Adipocyte (in vitro differentiated cells): ENCODE results near the gene CEMIP.

Experiments used
- DNase-seq: peaks from one replicate; pipeline ENCODE4 v3.0.0-alpha.2; 2015; ENCODE audit warnings: low read depth
- H3K27me3 ChIP-seq: replicated peaks from 2 replicates; pipeline ENCODE4 v1.7.0; 2013; ENCODE audit warnings: mild to moderate bottlenecking, low read length, moderate library complexity; ENCODE audit not compliant: control insufficient read depth, insufficient read depth
- H3K36me3 ChIP-seq: 2 replicates; pipeline ENCODE4 v1.7.0; 2013; ENCODE audit warnings: low read length, mild to moderate bottlenecking, moderate library complexity; ENCODE audit not compliant: control insufficient read depth, insufficient read depth, severe bottlenecking
- H3K4me1 ChIP-seq: 2 replicates; pipeline ENCODE4 v1.7.0; 2013; ENCODE audit warnings: mild to moderate bottlenecking, low read length, moderate library complexity; ENCODE audit not compliant: control insufficient read depth, insufficient read depth
- H3K4me3 ChIP-seq: 2 replicates; pipeline ENCODE4 v1.7.0; 2013; ENCODE audit warnings: mild to moderate bottlenecking, low read length, moderate library complexity
- H3K9ac ChIP-seq: 2 replicates; pipeline ENCODE4 v1.7.0; 2013; ENCODE audit warnings: mild to moderate bottlenecking, low read length, moderate library complexity
- H3K9me3 ChIP-seq: 2 replicates; pipeline ENCODE4 v1.7.0; 2013; ENCODE audit warnings: mild to moderate bottlenecking, low read length, moderate library complexity; ENCODE audit not compliant: control insufficient read depth

CEMIP gene

GRCh38 chr15:80988148-80988796, 209.1 kb downstream of the CEMIP start:
- H3K4me1 ChIP-seq = peaks cover 50% of the 10 kb centered on the region
- H3K4me3 ChIP-seq = peak overlapping the region; percentile 99
- H3K27me3 ChIP-seq = no peaks in the 10 kb centered on the region
- no peaks in the 10 kb centered on the region for H3K9me3 ChIP-seq
- DNase-seq = no peak
- peak overlapping the region; percentile 93 for H3K9ac ChIP-seq
- H3K36me3 ChIP-seq = no peaks in the 10 kb centered on the region

- Histone ChIP-seq H3K9me3 (no peaks in the 10 kb centered on the region), H3K4me1 (peaks cover 50% of the 10 kb centered on the region), H3K9ac (peak overlapping the region; percentile 93), H3K27me3 (no peaks in the 10 kb centered on the region), H3K36me3 (no peaks in the 10 kb centered on the region), H3K4me3 (peak overlapping the region; percentile 99)
- no peak for DNase-seq
Observed at GRCh38 chr15:80989081-80989517, 209.9 kb downstream of the CEMIP start.

- Histone ChIP-seq H3K36me3 (no peaks in the 10 kb centered on the region), H3K9ac (peak within 1 kb of the TSS; percentile 93), H3K4me3 (peak within 1 kb of the TSS; percentile 99), H3K4me1 (peaks cover 50% of the 10 kb centered on the region), H3K9me3 (no peaks in the 10 kb centered on the region), H3K27me3 (no peaks in the 10 kb centered on the region)
- peak; percentile 99 for DNase-seq
Observed at GRCh38 chr15:80989518-80990478, 210.6 kb downstream of the CEMIP start, which contains the start of gene MESD. Gene MESD, minus strand, starts transcription at chr15:80989819. Its CDS starts 28 bp downstream, at chr15:80989791.

GRCh38 chr15:80990955-80991354, 211.8 kb downstream of the CEMIP start:
- peak overlapping the region; percentile 89 for H3K9ac ChIP-seq
- peak overlapping the region; percentile 99 for H3K4me3 ChIP-seq
- DNase-seq = no peak
- H3K4me1 ChIP-seq = peaks cover 40% of the 10 kb centered on the region
- H3K9me3 ChIP-seq = no peaks in the 10 kb centered on the region
- H3K27me3 ChIP-seq = no peaks in the 10 kb centered on the region
- H3K36me3 ChIP-seq = no peaks in the 10 kb centered on the region

GRCh38 chr15:80991421-80991820, 212.3 kb downstream of the CEMIP start:
- Histone ChIP-seq H3K27me3 (no peaks in the 10 kb centered on the region), H3K4me1 (peaks cover 39% of the 10 kb centered on the region), H3K36me3 (no peaks in the 10 kb centered on the region), H3K4me3 (peak overlapping the region; percentile 99), H3K9me3 (no peaks in the 10 kb centered on the region), H3K9ac (peak overlapping the region; percentile 89)
- peak; percentile 86 for DNase-seq

GRCh38 chr15:80992006-80992405, 212.8 kb downstream of the CEMIP start:
- Histone ChIP-seq H3K4me1 (peaks cover 39% of the 10 kb centered on the region), H3K9ac (peak overlapping the region; percentile 21), H3K9me3 (no peaks in the 10 kb centered on the region), H3K4me3 (no peak overlapping the region), H3K27me3 (no peaks in the 10 kb centered on the region), H3K36me3 (no peaks in the 10 kb centered on the region)
- no peak for DNase-seq

DNA sequence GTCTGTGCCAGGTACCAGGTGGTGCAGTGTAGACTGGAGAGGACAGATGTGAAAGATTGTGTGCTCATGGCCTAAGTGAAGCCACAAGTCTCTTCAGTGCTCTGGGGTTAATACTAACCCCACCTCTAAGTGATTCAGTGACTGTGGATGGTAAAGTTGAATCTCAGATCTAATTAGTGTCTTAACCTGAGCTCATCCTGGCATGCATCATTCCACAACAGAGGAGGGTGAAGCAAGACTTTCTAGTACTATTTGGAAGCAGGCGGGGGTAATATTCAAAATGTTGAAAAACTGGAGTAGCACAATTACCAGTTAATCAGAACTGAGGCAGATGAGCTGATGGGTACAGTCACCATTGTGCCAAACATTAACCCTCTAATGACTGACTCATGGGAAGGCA, 213.3 kb downstream of the CEMIP start:
- no peaks in the 10 kb centered on the region for H3K9me3 ChIP-seq
- H3K4me3 ChIP-seq = no peak overlapping the region
- no peak for DNase-seq
- H3K4me1 ChIP-seq = peaks cover 39% of the 10 kb centered on the region
- H3K36me3 ChIP-seq = no peaks in the 10 kb centered on the region
- H3K9ac ChIP-seq = peak overlapping the region; percentile 21
- no peaks in the 10 kb centered on the region for H3K27me3 ChIP-seq

DNA sequence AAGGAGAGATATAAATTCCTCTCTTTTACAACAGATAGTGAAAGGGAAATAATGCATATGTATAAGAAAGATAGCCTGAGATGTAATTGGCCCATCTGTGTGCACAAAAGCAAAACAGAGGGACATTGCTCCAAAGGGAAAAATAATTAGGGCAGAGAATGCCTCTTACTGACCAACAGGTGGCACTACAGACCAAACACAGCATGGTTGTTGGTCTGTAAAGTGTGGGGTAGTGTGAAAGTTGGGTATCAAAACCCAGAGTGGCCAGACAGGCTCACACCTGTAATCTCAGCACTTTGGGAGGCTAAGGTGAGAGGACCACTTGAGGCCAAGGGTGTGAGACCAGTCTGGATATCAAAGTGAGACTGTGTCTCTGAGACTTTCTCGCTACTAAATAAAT, 217.1 kb downstream of the CEMIP start:
- Histone ChIP-seq H3K9ac (no peak overlapping the region), H3K4me3 (no peak overlapping the region), H3K36me3 (no peaks in the 10 kb centered on the region), H3K4me1 (peaks cover 22% of the 10 kb centered on the region), H3K9me3 (no peaks in the 10 kb centered on the region), H3K27me3 (no peaks in the 10 kb centered on the region)
- DNase-seq = no peak

GRCh38 chr15:80997692-80998091, 218.5 kb downstream of the CEMIP start:
- Histone ChIP-seq H3K4me1 (peaks cover 10% of the 10 kb centered on the region), H3K27me3 (no peaks in the 10 kb centered on the region), H3K4me3 (no peak overlapping the region), H3K9me3 (no peaks in the 10 kb centered on the region), H3K36me3 (peaks cover under 1% of the 10 kb centered on the region), H3K9ac (no peak overlapping the region)
- no peak for DNase-seq

- peaks cover 5% of the 10 kb centered on the region for H3K36me3 ChIP-seq
- peak overlapping the region; percentile 19 for H3K4me3 ChIP-seq
- no peaks in the 10 kb centered on the region for H3K9me3 ChIP-seq
- DNase-seq = no peak
- H3K27me3 ChIP-seq = no peaks in the 10 kb centered on the region
- H3K4me1 ChIP-seq = peaks cover 15% of the 10 kb centered on the region
- peak overlapping the region; percentile 6 for H3K9ac ChIP-seq
Observed at GRCh38 chr15:80998251-80998650, 219.1 kb downstream of the CEMIP start.

DNA sequence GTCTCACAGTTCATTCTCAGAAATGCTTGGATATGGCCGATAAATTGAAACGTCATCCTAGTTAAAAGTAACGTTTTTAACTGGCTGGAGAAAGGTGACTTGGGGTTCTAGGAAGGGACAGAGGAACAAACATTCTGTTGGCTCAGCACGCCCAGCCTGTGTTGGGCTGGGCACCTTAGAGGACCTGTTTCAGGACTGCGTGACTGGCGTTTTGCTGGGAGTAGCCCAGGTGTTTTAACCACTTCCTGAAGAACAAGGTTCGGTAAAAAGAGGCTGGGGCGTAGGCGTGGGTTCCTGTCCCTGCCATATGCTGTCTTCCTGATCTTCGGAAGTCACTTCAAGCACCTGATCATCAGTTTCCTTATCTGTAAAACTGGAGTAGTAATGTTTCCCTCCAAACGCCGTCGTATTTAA, 220.5 kb downstream of the CEMIP start:
- Histone ChIP-seq H3K27me3 (no peaks in the 10 kb centered on the region), H3K9ac (peak overlapping the region; percentile 98), H3K4me3 (peak overlapping the region; percentile 86), H3K9me3 (no peaks in the 10 kb centered on the region), H3K36me3 (peaks cover 5% of the 10 kb centered on the region), H3K4me1 (peaks cover 29% of the 10 kb centered on the region)
- no peak for DNase-seq
